ENCODE results near the gene SGSM1. TPM values are rescaled to one million over a fixed set of nuclear protein-coding genes. Genes with fewer than 3 reads are reported as not detected.

The SGSM1 gene
- total and polyA plus RNA-seq, 4 donors: 0.57 to 4.5 (median 2.7) TPM

DNA sequence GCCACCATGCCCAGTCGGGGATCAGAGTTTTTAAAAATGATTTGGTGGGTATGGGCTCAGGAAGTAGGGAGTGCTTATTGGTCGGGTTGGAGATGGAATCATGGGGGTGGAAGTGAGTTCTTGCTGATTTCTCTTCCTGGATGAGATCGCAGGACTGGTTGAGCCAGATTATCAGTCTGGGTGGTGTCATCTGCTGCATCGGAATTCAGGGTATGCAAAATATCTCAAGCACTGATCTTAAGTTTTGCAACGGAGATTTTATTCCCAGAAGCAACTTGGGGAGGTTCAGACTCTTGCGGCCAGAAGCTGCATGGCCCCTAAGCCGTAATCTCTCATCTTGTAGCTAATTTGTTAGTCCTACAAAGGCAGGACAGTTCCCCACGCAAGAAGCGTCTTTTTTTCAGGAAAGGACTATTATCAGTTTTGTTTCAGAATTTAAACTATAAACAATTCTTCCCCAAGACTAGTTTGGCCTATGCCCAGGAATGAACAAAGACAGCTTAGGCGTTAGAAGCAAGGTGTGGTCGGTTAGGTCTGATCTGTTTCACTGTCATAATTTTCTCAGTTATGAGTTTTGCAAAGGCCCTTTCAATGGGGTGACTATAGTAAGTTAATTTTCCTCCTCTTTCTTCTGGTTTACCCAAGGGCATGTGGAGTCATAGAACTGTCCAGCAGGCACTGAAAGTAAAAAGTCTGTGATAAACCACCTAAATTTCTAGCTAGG lies 30.1 kb upstream of the SGSM1 start:
- Histone ChIP-seq H3K4me3 (no peak overlapping the region), H3K27me3 (ENCODE audit: control insufficient read depth in 3 of 3, insufficient read depth in 3 of 3, low read length in 2 of 3) (no peaks in the 10 kb centered on the region), H3K4me1 (ENCODE audit: control insufficient read depth in 5 of 5, insufficient read depth in 5 of 5, low read length in 5 of 5) (peaks cover 0 to 9% (median 0%) of the 10 kb centered on the region in 5 donors), H3K36me3 (ENCODE audit: control insufficient read depth in 4 of 4, insufficient read depth in 4 of 4, low read length in 4 of 4) (no peaks in the 10 kb centered on the region), H3K27ac (ENCODE audit: low read depth in 1 of 2, low read length in 1 of 2) (no peak overlapping the region), H3K9me3 (ENCODE audit: control insufficient read depth in 4 of 4, insufficient read depth in 3 of 4, low read length in 3 of 4) (no peaks in the 10 kb centered on the region), H3K9ac (ENCODE audit: insufficient read depth in 1 of 2, low read length in 2 of 2) (no peak overlapping the region)
- 42 to 62% methylated on average over 11 of the region's 11 CpGs for WGBS, 2 donors
- ATAC-seq (ENCODE audit: insufficient read depth, low FRiP score) (no peak), DNase-seq (no peak)
- TF ChIP-seq, protein P1, sequence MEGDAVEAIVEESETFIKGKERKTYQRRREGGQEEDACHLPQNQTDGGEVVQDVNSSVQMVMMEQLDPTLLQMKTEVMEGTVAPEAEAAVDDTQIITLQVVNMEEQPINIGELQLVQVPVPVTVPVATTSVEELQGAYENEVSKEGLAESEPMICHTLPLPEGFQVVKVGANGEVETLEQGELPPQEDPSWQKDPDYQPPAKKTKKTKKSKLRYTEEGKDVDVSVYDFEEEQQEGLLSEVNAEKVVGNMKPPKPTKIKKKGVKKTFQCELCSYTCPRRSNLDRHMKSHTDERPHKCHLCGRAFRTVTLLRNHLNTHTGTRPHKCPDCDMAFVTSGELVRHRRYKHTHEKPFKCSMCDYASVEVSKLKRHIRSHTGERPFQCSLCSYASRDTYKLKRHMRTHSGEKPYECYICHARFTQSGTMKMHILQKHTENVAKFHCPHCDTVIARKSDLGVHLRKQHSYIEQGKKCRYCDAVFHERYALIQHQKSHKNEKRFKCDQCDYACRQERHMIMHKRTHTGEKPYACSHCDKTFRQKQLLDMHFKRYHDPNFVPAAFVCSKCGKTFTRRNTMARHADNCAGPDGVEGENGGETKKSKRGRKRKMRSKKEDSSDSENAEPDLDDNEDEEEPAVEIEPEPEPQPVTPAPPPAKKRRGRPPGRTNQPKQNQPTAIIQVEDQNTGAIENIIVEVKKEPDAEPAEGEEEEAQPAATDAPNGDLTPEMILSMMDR (IDR thresholded peaks at IDR 0.05; ENCODE audit: control extremely low read depth, extremely low read depth): no peak

DNA sequence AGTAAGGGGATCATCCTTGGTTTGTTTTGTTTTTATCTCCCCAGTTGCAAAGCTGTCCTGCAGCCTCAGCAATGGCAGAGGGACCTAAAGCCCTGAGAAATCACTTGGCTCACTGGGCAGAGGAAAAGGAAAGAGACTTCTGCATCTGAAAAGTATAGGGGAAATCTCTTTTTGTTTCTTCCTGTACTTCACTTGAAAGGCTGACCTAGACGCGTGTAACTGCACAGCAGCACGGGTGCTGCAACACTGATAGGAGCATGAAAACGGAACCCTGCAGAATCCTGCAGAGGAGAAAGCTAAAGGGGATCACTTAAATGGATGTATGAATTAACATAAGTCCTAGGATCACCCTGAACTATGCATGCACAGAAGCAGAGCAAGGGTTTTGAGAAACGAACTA lies 29.5 kb upstream of the SGSM1 start:
- DNase-seq (no peak), ATAC-seq (ENCODE audit: insufficient read depth, low FRiP score) (no peak)

DNA sequence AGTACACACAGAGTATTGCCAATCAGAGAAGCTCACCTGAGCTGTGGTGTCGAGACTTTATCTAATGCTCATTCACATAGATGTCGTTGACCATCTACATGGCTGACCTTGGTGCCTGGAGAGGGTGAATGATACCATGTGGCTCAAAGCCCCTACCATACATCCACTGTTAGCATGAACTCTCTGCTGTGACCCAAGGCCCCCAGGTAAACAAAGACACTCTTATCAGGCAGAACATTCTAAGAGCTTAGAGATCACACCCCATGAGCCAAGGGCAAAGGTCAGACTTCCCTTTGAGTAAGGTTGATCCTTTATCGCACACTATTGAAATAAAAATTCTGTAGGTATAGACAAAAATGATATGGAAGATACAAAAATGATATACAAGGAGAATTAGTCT lies 16.5 kb upstream of the SGSM1 start:
- 78 to 84% methylated on average over 3 of the region's 3 CpGs for WGBS, 2 donors
- TF ChIP-seq, protein P1 (IDR thresholded peaks at IDR 0.05; ENCODE audit: control extremely low read depth, extremely low read depth): no peak
- ATAC-seq (ENCODE audit: insufficient read depth, low FRiP score): no peak

More for the DNA sequence above, 29.5 kb upstream of the SGSM1 start:
- Histone ChIP-seq H3K36me3 (ENCODE audit: control insufficient read depth in 4 of 4, insufficient read depth in 4 of 4, low read length in 4 of 4) (no peaks in the 10 kb centered on the region), H3K27ac (ENCODE audit: low read depth in 1 of 2, low read length in 1 of 2) (no peak overlapping the region), H3K9me3 (ENCODE audit: control insufficient read depth in 4 of 4, insufficient read depth in 3 of 4, low read length in 3 of 4) (no peaks in the 10 kb centered on the region), H3K9ac (ENCODE audit: insufficient read depth in 1 of 2, low read length in 2 of 2) (no peak overlapping the region), H3K4me1 (ENCODE audit: control insufficient read depth in 5 of 5, insufficient read depth in 5 of 5, low read length in 5 of 5) (peaks cover 0 to 9% (median 0%) of the 10 kb centered on the region in 5 donors), H3K27me3 (ENCODE audit: control insufficient read depth in 3 of 3, insufficient read depth in 3 of 3, low read length in 2 of 3) (no peaks in the 10 kb centered on the region), H3K4me3 (no peak overlapping the region)
- TF ChIP-seq, protein P1 (IDR thresholded peaks at IDR 0.05; ENCODE audit: control extremely low read depth, extremely low read depth): no peak
- 35 to 45% methylated on average over 5 of the region's 5 CpGs for WGBS, 2 donors

More for the DNA sequence above, 16.5 kb upstream of the SGSM1 start:
- H3K9me3 ChIP-seq (ENCODE audit: control insufficient read depth in 4 of 4, insufficient read depth in 3 of 4, low read length in 3 of 4): no peaks in the 10 kb centered on the region
- no peaks in the 10 kb centered on the region for H3K27me3 ChIP-seq (ENCODE audit: control insufficient read depth in 3 of 3, insufficient read depth in 3 of 3, low read length in 2 of 3)
- H3K36me3 ChIP-seq (ENCODE audit: control insufficient read depth in 4 of 4, insufficient read depth in 4 of 4, low read length in 4 of 4): no peaks in the 10 kb centered on the region
- no peak overlapping the region for H3K27ac ChIP-seq (ENCODE audit: low read depth in 1 of 2, low read length in 1 of 2)
- H3K9ac ChIP-seq (ENCODE audit: insufficient read depth in 1 of 2, low read length in 2 of 2): no peak overlapping the region
- H3K4me1 ChIP-seq (ENCODE audit: control insufficient read depth in 5 of 5, insufficient read depth in 5 of 5, low read length in 5 of 5): no peaks in the 10 kb centered on the region
- DNase-seq: no peak
- H3K4me3 ChIP-seq: no peak overlapping the region

All from lung (tissue), 12 donors.